ENCODE results near the gene B4GALT6. TPM values are rescaled to one million over a fixed set of nuclear protein-coding genes. Genes with fewer than 3 reads are reported as not detected.

Gene B4GALT6
- polyA plus RNA-seq, 1 donor (not counting 4 experiments of a cell fraction or from before 2014, with no cell fraction given): 7.1 TPM

- Histone ChIP-seq H3K79me2 (ENCODE audit: control insufficient read depth, insufficient read depth, low read length) (no peaks in the 10 kb centered on the region), H3K4me2 (ENCODE audit: control insufficient read depth, extremely low read depth, insufficient read depth, low read depth, low read length) (no peak overlapping the region), H3K36me3 (ENCODE audit: control insufficient read depth in 2 of 2, extremely low read depth in 1 of 2, insufficient read depth in 2 of 2, low read length in 2 of 2) (no peaks in the 10 kb centered on the region), H3K9me1 (ENCODE audit: control insufficient read depth, extremely low read depth, insufficient read depth, low read length) (no peaks in the 10 kb centered on the region), H3K4me3 (ENCODE audit: control insufficient read depth in 2 of 3, extremely low read depth in 1 of 3, insufficient read depth in 2 of 3, low read depth in 1 of 3, low read length in 3 of 3) (no peak overlapping the region), H4K20me1 (ENCODE audit: control insufficient read depth, extremely low read depth, insufficient read depth, low read length) (no peaks in the 10 kb centered on the region), H3K9ac (ENCODE audit: control insufficient read depth, extremely low read depth, insufficient read depth, low read length) (no peak overlapping the region), H3K27ac (ENCODE audit: control insufficient read depth, insufficient read depth, low read length) (no peak overlapping the region), H3K9me3 (ENCODE audit: control insufficient read depth, low read depth, low read length) (no peaks in the 10 kb centered on the region), H3K27me3 (ENCODE audit: control insufficient read depth, extremely low read depth, insufficient read depth, low read length) (no peaks in the 10 kb centered on the region), H3K4me1 (ENCODE audit: control insufficient read depth, extremely low read depth, insufficient read depth, low read length) (peaks cover 3% of the 10 kb centered on the region), H2AFZ (ENCODE audit: control insufficient read depth, low read length) (no peak overlapping the region)
- TF ChIP-seq EZH2 (IDR thresholded peaks at IDR 0.05; ENCODE audit: low read length): no peak
- TF ChIP-seq CTCF (optimal IDR thresholded peaks at IDR 0.05 in 1 of 3, IDR thresholded peaks at IDR 0.05 in 1 of 3, conservative IDR thresholded peaks at IDR 0.05 in 1 of 3; ENCODE audit: extremely low read depth in 1 of 3, insufficient read depth in 2 of 3, low read length in 3 of 3): no peak
- no peak for DNase-seq (ENCODE audit: low read depth, low spot score)
- dilution Hi-C loops (cut with MboI; ENCODE audit: extremely low pct_ligation_motif_present, low sequenced_read_pairs): no loop called here
- no peak for FAIRE-seq
Measured at GRCh38 chr18:31607384-31607783, 77.0 kb downstream of the B4GALT6 start.

- Histone ChIP-seq H3K27me3 (ENCODE audit: control insufficient read depth, extremely low read depth, insufficient read depth, low read length) (no peaks in the 10 kb centered on the region), H3K36me3 (ENCODE audit: control insufficient read depth in 2 of 2, extremely low read depth in 1 of 2, insufficient read depth in 2 of 2, low read length in 2 of 2) (no peaks in the 10 kb centered on the region), H3K9ac (ENCODE audit: control insufficient read depth, extremely low read depth, insufficient read depth, low read length) (no peak overlapping the region), H3K4me3 (ENCODE audit: control insufficient read depth in 2 of 3, extremely low read depth in 1 of 3, insufficient read depth in 2 of 3, low read depth in 1 of 3, low read length in 3 of 3) (no peak overlapping the region), H3K27ac (ENCODE audit: control insufficient read depth, insufficient read depth, low read length) (no peak overlapping the region), H3K9me1 (ENCODE audit: control insufficient read depth, extremely low read depth, insufficient read depth, low read length) (no peaks in the 10 kb centered on the region), H3K79me2 (ENCODE audit: control insufficient read depth, insufficient read depth, low read length) (no peaks in the 10 kb centered on the region), H3K4me2 (ENCODE audit: control insufficient read depth, extremely low read depth, insufficient read depth, low read depth, low read length) (no peak overlapping the region), H3K4me1 (ENCODE audit: control insufficient read depth, extremely low read depth, insufficient read depth, low read length) (peaks cover 3% of the 10 kb centered on the region), H2AFZ (ENCODE audit: control insufficient read depth, low read length) (no peak overlapping the region), H4K20me1 (ENCODE audit: control insufficient read depth, extremely low read depth, insufficient read depth, low read length) (no peaks in the 10 kb centered on the region), H3K9me3 (ENCODE audit: control insufficient read depth, low read depth, low read length) (no peaks in the 10 kb centered on the region)
- dilution Hi-C loops (cut with MboI; ENCODE audit: extremely low pct_ligation_motif_present, low sequenced_read_pairs): no loop called here
- DNase-seq (ENCODE audit: low read depth, low spot score) (no peak), FAIRE-seq (peak; percentile 29)
- TF ChIP-seq EZH2 (IDR thresholded peaks at IDR 0.05; ENCODE audit: low read length) (no peak), CTCF (optimal IDR thresholded peaks at IDR 0.05 in 1 of 3, IDR thresholded peaks at IDR 0.05 in 1 of 3, conservative IDR thresholded peaks at IDR 0.05 in 1 of 3; ENCODE audit: extremely low read depth in 1 of 3, insufficient read depth in 2 of 3, low read length in 3 of 3) (no peak)
Measured at GRCh38 chr18:31606265-31606664, 78.1 kb downstream of the B4GALT6 start.

Data from keratinocyte (primary cell).